DND-41 (cell line): ENCODE data around the gene SEZ6L2.

Experiments
- ATAC-seq: fragments of 200-7000 bp; cut with Tn5 transposase; 3 replicates; pipeline ENCODE4 v1.9.1; 2021; ENCODE audit warnings: low read depth; ENCODE audit not compliant: insufficient read depth
- DNase-seq: peaks from one replicate; pipeline ENCODE4 v3.0.0-alpha.2; 2020
- H2AFZ ChIP-seq: 2 replicates; pipeline ENCODE4 v1.6.0; 2012; ENCODE audit warnings: low read depth, low read length
- H3K27ac ChIP-seq: 2 replicates; pipeline ENCODE4 v1.5.1; 2012; ENCODE audit warnings: low read length, inconsistent platforms
- H3K27me3 ChIP-seq: fragments of 200-600 bp; sonication (generic); 2 replicates; pipeline ENCODE4 v1.6.0; 2012; ENCODE audit warnings: low read length, mild to moderate bottlenecking, inconsistent platforms; ENCODE audit not compliant: insufficient read depth, poor library complexity
- H3K36me3 ChIP-seq: 2 replicates; pipeline ENCODE4 v1.5.1; 2012; ENCODE audit warnings: low read length, inconsistent platforms; ENCODE audit not compliant: insufficient read depth
- H3K4me1 ChIP-seq: 2 replicates; pipeline ENCODE4 v1.5.1; 2012; ENCODE audit warnings: mild to moderate bottlenecking, low read length; ENCODE audit not compliant: insufficient read depth
- H3K4me2 ChIP-seq: 2 replicates; pipeline ENCODE4 v1.6.0; 2012; ENCODE audit warnings: mild to moderate bottlenecking, moderate library complexity, low read length, inconsistent platforms; ENCODE audit not compliant: insufficient read depth
- H3K4me3 ChIP-seq, 2 experiments: fragments of 200-600 bp in 1 of 2; shearing (Covaris generic) in 1 of 2; 2 replicates each; pipeline ENCODE4 v1.5.1; 2012 to 2016; ENCODE audit warnings: inconsistent platforms in 2 of 2, low read length in 2 of 2, mild to moderate bottlenecking in 2 of 2, low read depth in 1 of 2, moderate library complexity in 1 of 2
- H3K79me2 ChIP-seq: 2 replicates; pipeline ENCODE4 v1.6.0; 2012; ENCODE audit warnings: low read length, inconsistent platforms; ENCODE audit not compliant: insufficient read depth
- H3K9ac ChIP-seq: 2 replicates; pipeline ENCODE4 v1.6.0; 2012; ENCODE audit warnings: low read depth, mild to moderate bottlenecking, inconsistent platforms, low read length, moderate library complexity
- H3K9me3 ChIP-seq: 2 replicates; pipeline ENCODE4 v1.5.1; 2012; ENCODE audit warnings: low read length, moderate library complexity, mild to moderate bottlenecking, inconsistent platforms; ENCODE audit not compliant: insufficient read depth, severe bottlenecking
- H4K20me1 ChIP-seq: 2 replicates; pipeline ENCODE4 v1.6.0; 2012; ENCODE audit warnings: low read length; ENCODE audit not compliant: insufficient read depth
- EZH2 ChIP-seq: IDR thresholded peaks from 3 replicates; pipeline ENCODE4 v1.6.1; 2012; ENCODE audit warnings: borderline replicate concordance, low read depth, mild to moderate bottlenecking, moderate library complexity, low read length, inconsistent platforms; ENCODE audit not compliant: severe bottlenecking
- TF ChIP-seq, protein P1 (sequence below): IDR thresholded peaks from 2 replicates; pipeline ENCODE4 v1.5.1; 2012; ENCODE audit warnings: borderline replicate concordance, low read length, moderate library complexity, mild to moderate bottlenecking; ENCODE audit not compliant: poor library complexity, severe bottlenecking; ENCODE audit errors: extremely low read depth

Gene SEZ6L2

DNA sequence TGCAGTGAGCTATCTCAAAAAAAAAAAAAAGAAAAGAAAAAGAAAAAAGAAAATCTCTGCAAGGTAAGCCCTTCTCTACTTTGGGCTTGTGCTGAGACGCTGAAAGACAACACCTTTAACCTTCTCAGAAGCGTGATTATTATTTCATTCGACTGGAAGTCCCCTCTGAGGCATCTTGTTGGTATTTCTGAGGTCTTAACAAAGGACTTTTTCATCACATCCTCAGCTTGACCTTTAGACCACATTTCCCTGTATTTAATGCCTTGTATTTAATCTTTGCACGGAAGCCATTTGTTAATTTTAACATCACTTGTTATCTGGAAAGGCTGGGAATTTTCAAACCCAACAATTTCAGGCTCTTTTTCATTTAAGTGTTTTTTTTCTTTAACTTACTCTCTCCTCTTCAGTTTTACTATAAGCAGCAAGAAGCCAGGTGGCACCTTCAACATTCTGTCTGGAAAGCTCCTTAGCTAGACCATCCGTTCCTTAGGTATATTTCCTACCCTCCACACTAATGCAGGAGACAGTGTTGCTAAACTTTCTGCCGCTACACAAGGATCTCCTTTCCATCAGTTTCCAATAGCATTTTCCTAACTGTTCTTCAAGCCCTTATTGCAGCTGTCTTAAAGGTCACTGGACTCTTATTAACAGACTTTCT lies 16.4 kb upstream of the SEZ6L2 start:
- Histone ChIP-seq H4K20me1 (peaks cover 4% of the 10 kb centered on the region; the same call in 1 of the 2 replicates), H3K27ac (no peak overlapping the region), H3K4me2 (no peak overlapping the region), H3K9ac (no peak overlapping the region), H3K27me3 (no peaks in the 10 kb centered on the region), H3K4me3 (no peak overlapping the region), H3K36me3 (peaks cover 55% of the 10 kb centered on the region), H2AFZ (no peak overlapping the region), H3K4me1 (no peaks in the 10 kb centered on the region), H3K79me2 (peaks cover 5% of the 10 kb centered on the region; the same call in 1 of the 2 replicates), H3K9me3 (no peaks in the 10 kb centered on the region)
- TF ChIP-seq, protein P1, sequence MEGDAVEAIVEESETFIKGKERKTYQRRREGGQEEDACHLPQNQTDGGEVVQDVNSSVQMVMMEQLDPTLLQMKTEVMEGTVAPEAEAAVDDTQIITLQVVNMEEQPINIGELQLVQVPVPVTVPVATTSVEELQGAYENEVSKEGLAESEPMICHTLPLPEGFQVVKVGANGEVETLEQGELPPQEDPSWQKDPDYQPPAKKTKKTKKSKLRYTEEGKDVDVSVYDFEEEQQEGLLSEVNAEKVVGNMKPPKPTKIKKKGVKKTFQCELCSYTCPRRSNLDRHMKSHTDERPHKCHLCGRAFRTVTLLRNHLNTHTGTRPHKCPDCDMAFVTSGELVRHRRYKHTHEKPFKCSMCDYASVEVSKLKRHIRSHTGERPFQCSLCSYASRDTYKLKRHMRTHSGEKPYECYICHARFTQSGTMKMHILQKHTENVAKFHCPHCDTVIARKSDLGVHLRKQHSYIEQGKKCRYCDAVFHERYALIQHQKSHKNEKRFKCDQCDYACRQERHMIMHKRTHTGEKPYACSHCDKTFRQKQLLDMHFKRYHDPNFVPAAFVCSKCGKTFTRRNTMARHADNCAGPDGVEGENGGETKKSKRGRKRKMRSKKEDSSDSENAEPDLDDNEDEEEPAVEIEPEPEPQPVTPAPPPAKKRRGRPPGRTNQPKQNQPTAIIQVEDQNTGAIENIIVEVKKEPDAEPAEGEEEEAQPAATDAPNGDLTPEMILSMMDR, result no peak
- TF ChIP-seq EZH2, result no peak
- ATAC-seq (no peak), DNase-seq (no peak)

DNA sequence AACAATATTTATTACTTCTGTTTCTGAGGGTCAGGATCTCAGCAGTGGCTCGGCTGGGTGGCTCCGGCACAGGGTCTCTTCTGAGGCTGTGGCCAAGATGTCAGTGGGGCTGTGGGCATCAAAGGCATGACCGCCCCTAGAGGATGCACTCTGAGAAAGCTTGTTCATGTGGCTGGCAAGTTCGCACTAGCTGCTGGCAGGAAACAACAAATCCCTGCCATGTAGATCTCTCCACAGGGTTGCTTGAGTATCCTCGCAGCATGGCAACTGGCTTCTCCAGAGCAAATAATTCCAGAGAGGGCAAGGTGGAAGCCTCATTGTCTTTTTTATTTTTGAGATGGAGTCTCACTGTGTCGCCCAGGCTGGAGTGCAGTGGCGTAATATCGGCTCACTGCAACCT lies 14.2 kb upstream of the SEZ6L2 start:
- no peak for TF ChIP-seq EZH2
- TF ChIP-seq, protein P1, result no peak
- no peaks in the 10 kb centered on the region for H3K9me3 ChIP-seq
- peaks cover 41% of the 10 kb centered on the region for H3K36me3 ChIP-seq

DNA sequence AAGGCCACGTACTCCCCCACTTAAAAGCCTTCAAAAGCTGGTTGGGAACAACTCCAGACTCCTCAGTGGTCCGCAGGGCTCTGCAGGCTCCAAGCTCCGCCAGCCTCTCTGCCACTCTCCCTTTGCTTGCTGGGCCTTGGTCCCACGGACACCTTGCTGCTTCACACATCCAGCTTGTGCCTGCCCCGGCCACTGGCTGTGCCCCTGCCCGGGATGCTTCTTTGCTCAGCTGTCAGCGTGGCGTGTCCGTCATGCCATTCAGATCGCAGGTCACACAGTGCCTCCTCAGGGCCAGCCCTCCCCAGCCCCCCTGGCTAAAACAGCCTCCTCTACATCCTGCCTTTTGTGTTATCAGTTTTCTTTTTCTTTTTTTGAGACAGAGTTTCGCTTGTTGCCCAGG lies 12.7 kb upstream of the SEZ6L2 start:
- Histone ChIP-seq H4K20me1 (peaks cover 3% of the 10 kb centered on the region; the same call in 1 of the 2 replicates), H3K4me3 (no peak overlapping the region), H3K27ac (no peak overlapping the region), H3K4me2 (no peak overlapping the region), H2AFZ (no peak overlapping the region), H3K27me3 (no peaks in the 10 kb centered on the region), H3K9me3 (no peaks in the 10 kb centered on the region), H3K79me2 (no peaks in the 10 kb centered on the region), H3K9ac (no peak overlapping the region), H3K4me1 (no peaks in the 10 kb centered on the region), H3K36me3 (peaks cover 31% of the 10 kb centered on the region)
- ATAC-seq (no peak), DNase-seq (no peak)
- TF ChIP-seq, protein P1, result no peak
- no peak for TF ChIP-seq EZH2

More for the DNA sequence above, 14.2 kb upstream of the SEZ6L2 start:
- Histone ChIP-seq H3K79me2 (no peaks in the 10 kb centered on the region), H3K4me2 (no peak overlapping the region), H3K4me3 (no peak overlapping the region), H4K20me1 (peaks cover 3% of the 10 kb centered on the region; the same call in 1 of the 2 replicates), H3K9ac (no peak overlapping the region), H3K4me1 (no peaks in the 10 kb centered on the region), H2AFZ (no peak overlapping the region), H3K27me3 (no peaks in the 10 kb centered on the region), H3K27ac (no peak overlapping the region)
- DNase-seq (no peak), ATAC-seq (no peak)

DNA sequence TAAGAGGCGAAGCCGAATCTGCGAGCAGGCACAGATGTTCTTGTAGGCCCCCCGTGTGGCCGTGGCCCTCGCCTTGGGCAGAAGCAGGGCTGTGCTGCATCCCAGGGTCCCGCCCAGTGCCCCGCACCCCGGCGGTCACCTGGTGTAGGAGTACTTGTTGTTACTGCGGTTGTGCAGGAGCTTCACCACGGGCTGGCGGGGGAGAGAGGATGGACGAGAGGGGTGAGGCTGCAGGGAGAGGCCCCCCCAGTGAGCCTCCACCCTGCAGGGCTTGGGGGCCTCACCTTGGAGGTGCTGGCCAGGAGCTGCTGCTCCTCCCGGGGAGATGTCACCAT lies 12.3 kb upstream of the SEZ6L2 start:
- H4K20me1 ChIP-seq, result peaks cover under 1% of the 10 kb centered on the region; the same call in 1 of the 2 replicates
- no peaks in the 10 kb centered on the region for H3K27me3 ChIP-seq
- DNase-seq, result no peak
- ATAC-seq, result 0 out of 3 replicates have a peak, but pooled peaks have one; percentile 6
- H2AFZ ChIP-seq, result no peak overlapping the region
- TF ChIP-seq, protein P1, result no peak
- no peak for TF ChIP-seq EZH2
- H3K4me1 ChIP-seq, result no peaks in the 10 kb centered on the region
- no peaks in the 10 kb centered on the region for H3K9me3 ChIP-seq
- H3K9ac ChIP-seq, result no peak overlapping the region
- peaks cover 27% of the 10 kb centered on the region for H3K36me3 ChIP-seq
- H3K79me2 ChIP-seq, result no peaks in the 10 kb centered on the region
- H3K27ac ChIP-seq, result no peak overlapping the region
- H3K4me3 ChIP-seq, result no peak overlapping the region
- no peak overlapping the region for H3K4me2 ChIP-seq
